ENCODE results near the gene LRRK2.
"Not testable (repeated sequence)": the region's sequence is repeated elsewhere in the genome, so short reads cannot be mapped to it uniquely, and the experiment has no call there.

Gene LRRK2

DNA sequence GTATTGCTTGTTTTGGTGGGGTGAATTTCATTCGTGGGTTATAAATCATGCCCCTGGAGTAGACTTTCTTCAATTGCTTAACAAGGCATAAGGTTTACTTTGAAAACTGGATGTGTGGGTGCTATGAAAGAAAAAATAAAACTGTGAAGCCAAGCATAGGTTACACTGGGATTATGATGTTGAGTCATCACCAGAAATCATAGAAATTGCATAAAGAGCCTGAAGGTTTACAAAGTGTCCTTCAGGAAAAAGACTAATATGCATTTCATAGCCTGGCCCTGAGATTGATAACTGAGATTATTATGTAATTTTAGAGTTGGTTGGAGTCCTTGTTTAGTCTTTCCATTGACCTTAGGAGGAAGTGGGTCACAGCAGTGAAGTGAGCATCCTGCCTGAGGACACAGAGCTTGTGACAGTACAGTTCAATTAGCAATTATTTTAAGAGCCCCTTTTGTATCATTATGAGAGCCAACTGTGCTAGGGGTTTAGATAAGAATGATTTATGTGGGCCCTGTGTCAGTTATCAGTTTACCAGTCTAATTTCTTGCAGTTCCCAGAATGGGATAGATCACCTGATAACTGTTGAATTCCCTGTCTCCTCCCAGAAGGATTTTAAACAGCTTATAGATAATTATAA is 13.6 kb downstream of the LRRK2 start:
- no peak overlapping the region for H3K9ac ChIP-seq (ENCODE audit: low read length)
- H3K4me2 ChIP-seq (ENCODE audit: low read length): no peak overlapping the region
- H2AFZ ChIP-seq (ENCODE audit: low read depth, low read length): no peak overlapping the region
- no peaks in the 10 kb centered on the region for H3K79me2 ChIP-seq (ENCODE audit: low read length)
- no peaks in the 10 kb centered on the region for H3K9me3 ChIP-seq (ENCODE audit: insufficient read depth, low read length)
- TF ChIP-seq EZH2phosphoT487 (IDR thresholded peaks at IDR 0.05; ENCODE audit: low read depth): no peak
- TF ChIP-seq, protein P1, sequence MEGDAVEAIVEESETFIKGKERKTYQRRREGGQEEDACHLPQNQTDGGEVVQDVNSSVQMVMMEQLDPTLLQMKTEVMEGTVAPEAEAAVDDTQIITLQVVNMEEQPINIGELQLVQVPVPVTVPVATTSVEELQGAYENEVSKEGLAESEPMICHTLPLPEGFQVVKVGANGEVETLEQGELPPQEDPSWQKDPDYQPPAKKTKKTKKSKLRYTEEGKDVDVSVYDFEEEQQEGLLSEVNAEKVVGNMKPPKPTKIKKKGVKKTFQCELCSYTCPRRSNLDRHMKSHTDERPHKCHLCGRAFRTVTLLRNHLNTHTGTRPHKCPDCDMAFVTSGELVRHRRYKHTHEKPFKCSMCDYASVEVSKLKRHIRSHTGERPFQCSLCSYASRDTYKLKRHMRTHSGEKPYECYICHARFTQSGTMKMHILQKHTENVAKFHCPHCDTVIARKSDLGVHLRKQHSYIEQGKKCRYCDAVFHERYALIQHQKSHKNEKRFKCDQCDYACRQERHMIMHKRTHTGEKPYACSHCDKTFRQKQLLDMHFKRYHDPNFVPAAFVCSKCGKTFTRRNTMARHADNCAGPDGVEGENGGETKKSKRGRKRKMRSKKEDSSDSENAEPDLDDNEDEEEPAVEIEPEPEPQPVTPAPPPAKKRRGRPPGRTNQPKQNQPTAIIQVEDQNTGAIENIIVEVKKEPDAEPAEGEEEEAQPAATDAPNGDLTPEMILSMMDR (IDR thresholded peaks at IDR 0.05; ENCODE audit: low read depth, low read length): no peak
- H3K27me3 ChIP-seq (ENCODE audit: low read depth, low read length): no peaks in the 10 kb centered on the region
- H3K36me3 ChIP-seq (replicated peaks; ENCODE audit: low read depth, low read length): peaks cover 18% of the 10 kb centered on the region
- no peaks in the 10 kb centered on the region for H4K20me1 ChIP-seq (ENCODE audit: insufficient read depth, low read length)
- peaks cover 23% of the 10 kb centered on the region for H3K4me1 ChIP-seq (ENCODE audit: low read length)
- H3K27ac ChIP-seq (ENCODE audit: low read length): no peak overlapping the region
- no peak overlapping the region for H3K4me3 ChIP-seq (ENCODE audit: low read length)

DNA sequence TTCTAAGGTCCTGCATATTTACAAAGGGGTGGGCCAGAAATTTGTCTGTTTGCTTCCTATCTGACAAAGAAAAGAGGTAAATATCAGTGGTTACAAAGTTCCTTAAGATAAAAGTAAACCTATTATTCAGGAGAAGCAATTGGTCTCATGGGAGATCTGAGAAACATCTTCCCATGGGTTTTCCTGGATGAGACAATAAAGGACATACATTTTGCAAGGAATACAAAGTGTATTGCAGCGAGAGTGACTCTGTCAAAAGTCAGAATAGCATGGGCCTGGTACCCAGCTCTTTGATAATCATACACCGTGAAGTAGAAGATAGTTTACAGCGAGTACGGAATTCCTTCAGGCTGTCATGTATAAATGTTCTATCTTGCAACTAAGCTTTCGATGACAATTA is 14.2 kb downstream of the LRRK2 start:
- Histone ChIP-seq H3K27me3 (ENCODE audit: low read depth, low read length) (no peaks in the 10 kb centered on the region), H3K9ac (ENCODE audit: low read length) (no peak overlapping the region), H3K79me2 (ENCODE audit: low read length) (no peaks in the 10 kb centered on the region), H3K27ac (ENCODE audit: low read length) (no peak overlapping the region), H3K4me2 (ENCODE audit: low read length) (no peak overlapping the region), H2AFZ (ENCODE audit: low read depth, low read length) (no peak overlapping the region), H3K9me3 (ENCODE audit: insufficient read depth, low read length) (no peaks in the 10 kb centered on the region), H3K4me1 (ENCODE audit: low read length) (peaks cover 18% of the 10 kb centered on the region), H3K4me3 (ENCODE audit: low read length) (no peak overlapping the region), H4K20me1 (ENCODE audit: insufficient read depth, low read length) (no peaks in the 10 kb centered on the region), H3K36me3 (replicated peaks; ENCODE audit: low read depth, low read length) (peaks cover 13% of the 10 kb centered on the region)
- TF ChIP-seq, protein P1 (IDR thresholded peaks at IDR 0.05; ENCODE audit: low read depth, low read length): no peak
- no peak for TF ChIP-seq EZH2phosphoT487 (IDR thresholded peaks at IDR 0.05; ENCODE audit: low read depth)

DNA sequence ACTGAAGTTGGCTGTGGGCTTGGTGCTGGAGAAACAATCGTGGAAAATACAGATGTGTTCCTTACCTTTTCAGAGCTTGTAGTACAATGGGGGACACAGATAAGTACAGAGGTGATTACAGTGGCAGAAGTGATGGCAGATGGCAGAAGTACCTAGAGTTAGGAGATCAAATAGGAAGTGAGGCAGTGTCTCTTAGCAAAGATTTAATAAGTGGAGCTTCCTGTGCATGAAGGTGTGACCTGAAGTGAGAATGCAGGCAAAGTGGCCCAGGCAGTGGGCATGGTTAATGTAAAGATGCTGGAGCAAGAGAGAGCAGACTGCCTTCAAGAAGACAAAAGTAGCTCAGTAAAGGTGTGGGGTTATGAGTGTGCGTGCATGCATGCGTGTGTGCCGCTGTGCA is 16.0 kb downstream of the LRRK2 start:
- Histone ChIP-seq H3K9ac (ENCODE audit: low read length) (no peak overlapping the region), H3K79me2 (ENCODE audit: low read length) (no peaks in the 10 kb centered on the region), H3K4me3 (ENCODE audit: low read length) (no peak overlapping the region), H4K20me1 (ENCODE audit: insufficient read depth, low read length) (no peaks in the 10 kb centered on the region), H3K4me2 (ENCODE audit: low read length) (no peak overlapping the region), H3K27ac (ENCODE audit: low read length) (no peak overlapping the region), H3K36me3 (replicated peaks; ENCODE audit: low read depth, low read length) (peaks cover 10% of the 10 kb centered on the region), H3K27me3 (ENCODE audit: low read depth, low read length) (no peaks in the 10 kb centered on the region), H3K4me1 (ENCODE audit: low read length) (peaks cover 17% of the 10 kb centered on the region), H3K9me3 (ENCODE audit: insufficient read depth, low read length) (no peaks in the 10 kb centered on the region), H2AFZ (ENCODE audit: low read depth, low read length) (no peak overlapping the region)
- TF ChIP-seq EZH2phosphoT487 (IDR thresholded peaks at IDR 0.05; ENCODE audit: low read depth): no peak
- TF ChIP-seq, protein P1 (IDR thresholded peaks at IDR 0.05; ENCODE audit: low read depth, low read length): no peak

DNA sequence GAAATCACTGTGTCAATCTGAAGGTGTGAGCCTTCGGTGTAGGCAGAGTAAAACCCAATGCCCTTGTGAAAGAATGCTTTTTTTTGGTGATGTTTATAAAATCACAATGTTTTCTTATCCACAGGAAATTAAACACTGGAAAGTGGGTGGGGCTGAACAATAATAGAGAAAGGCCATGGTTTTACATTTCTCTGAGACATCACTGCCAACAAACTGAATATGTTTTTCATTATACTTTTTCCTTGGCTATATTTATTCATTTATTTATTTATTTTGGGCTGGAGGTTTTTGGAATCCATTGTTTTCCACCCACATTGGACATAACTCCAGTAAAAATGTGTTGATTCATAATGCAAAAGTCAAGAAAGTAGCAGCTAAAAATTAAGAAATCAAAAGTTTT is 16.9 kb downstream of the LRRK2 start:
- H3K4me1 ChIP-seq (ENCODE audit: low read length): peaks cover 23% of the 10 kb centered on the region
- no peaks in the 10 kb centered on the region for H3K27me3 ChIP-seq (ENCODE audit: low read depth, low read length)
- no peak overlapping the region for H3K4me2 ChIP-seq (ENCODE audit: low read length)
- no peak overlapping the region for H3K9ac ChIP-seq (ENCODE audit: low read length)
- no peaks in the 10 kb centered on the region for H3K9me3 ChIP-seq (ENCODE audit: insufficient read depth, low read length)
- H2AFZ ChIP-seq (ENCODE audit: low read depth, low read length): no peak overlapping the region
- no peaks in the 10 kb centered on the region for H4K20me1 ChIP-seq (ENCODE audit: insufficient read depth, low read length)
- no peak overlapping the region for H3K4me3 ChIP-seq (ENCODE audit: low read length)
- peaks cover 4% of the 10 kb centered on the region for H3K36me3 ChIP-seq (replicated peaks; ENCODE audit: low read depth, low read length)
- no peaks in the 10 kb centered on the region for H3K79me2 ChIP-seq (ENCODE audit: low read length)
- H3K27ac ChIP-seq (ENCODE audit: low read length): no peak overlapping the region
- TF ChIP-seq EZH2phosphoT487 (IDR thresholded peaks at IDR 0.05; ENCODE audit: low read depth): no peak

DNA sequence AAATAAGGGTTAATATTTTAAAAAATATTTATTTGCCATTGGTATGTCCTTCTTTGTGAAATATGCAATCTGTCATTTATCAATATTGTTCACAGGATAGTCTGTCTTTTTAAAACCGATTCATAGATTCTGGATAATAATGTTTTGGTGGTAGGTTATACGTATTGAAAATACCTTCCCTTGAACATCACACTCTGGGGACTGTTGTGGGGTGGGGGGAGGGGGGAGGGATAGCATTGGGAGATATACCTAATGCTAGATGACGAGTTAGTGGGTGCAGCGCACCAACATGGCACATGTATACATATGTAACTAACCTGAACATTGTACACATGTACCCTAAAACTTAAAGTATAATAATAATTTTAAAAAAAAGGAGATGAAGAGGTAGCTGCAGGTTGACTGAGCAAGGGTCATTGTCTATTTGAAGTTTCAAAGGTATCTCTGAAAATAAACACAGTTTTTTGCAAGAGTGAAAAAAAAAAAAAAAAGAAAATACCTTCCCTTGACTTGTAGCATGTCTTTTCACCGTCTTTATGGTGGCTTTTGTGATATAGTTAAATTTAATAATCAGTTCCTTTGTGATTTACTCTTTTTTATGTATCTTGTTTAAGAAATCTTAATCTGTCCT is 19.8 kb downstream of the LRRK2 start:
- not testable (repeated sequence) for H3K4me2 ChIP-seq (ENCODE audit: low read length)

More for the DNA sequence above, 19.8 kb downstream of the LRRK2 start:
- not testable (repeated sequence) for H3K27me3 ChIP-seq (ENCODE audit: low read depth, low read length); H3K79me2 ChIP-seq (ENCODE audit: low read length); H4K20me1 ChIP-seq (ENCODE audit: insufficient read depth, low read length); H3K4me3 ChIP-seq (ENCODE audit: low read length); H2AFZ ChIP-seq (ENCODE audit: low read depth, low read length); H3K9me3 ChIP-seq (ENCODE audit: insufficient read depth, low read length); H3K36me3 ChIP-seq (replicated peaks; ENCODE audit: low read depth, low read length); H3K9ac ChIP-seq (ENCODE audit: low read length); H3K27ac ChIP-seq (ENCODE audit: low read length)
- peaks cover 42% of the 10 kb centered on the region for H3K4me1 ChIP-seq (ENCODE audit: low read length)
